NOMO-1 treated with DMSO at 0.1 percent for 48 hours (cell line): ENCODE data around the gene CHGA.

Experiments
- DNase-seq: peaks from one replicate; lab custom pipeline; 2025; ENCODE audit not compliant: unreplicated experiment; lab: John Stamatoyannopoulos, UW

The CHGA gene

GRCh38 chr14:92959761-92960680, 37.1 kb downstream of the CHGA start:
- no peak for DNase-seq

GRCh38 chr14:92960706-92961566, 38.0 kb downstream of the CHGA start:
- DNase-seq = no peak

- DNase-seq = no peak
Observed at GRCh38 chr14:92961567-92961855, 38.6 kb downstream of the CHGA start.

GRCh38 chr14:92962031-92962830, 39.3 kb downstream of the CHGA start:
- no peak for DNase-seq

GRCh38 chr14:92962831-92963095, 39.8 kb downstream of the CHGA start:
- no peak for DNase-seq

- DNase-seq = no peak
Observed at GRCh38 chr14:92963301-92964123, 40.6 kb downstream of the CHGA start.

GRCh38 chr14:92964124-92965109, 41.5 kb downstream of the CHGA start:
- no peak for DNase-seq

- no peak for DNase-seq
Observed at GRCh38 chr14:92965281-92965680, 42.3 kb downstream of the CHGA start.

- DNase-seq = no peak
Observed at GRCh38 chr14:92967346-92967926, 44.5 kb downstream of the CHGA start.

GRCh38 chr14:92968291-92969020, 45.5 kb downstream of the CHGA start:
- DNase-seq = no peak

GRCh38 chr14:92969430-92969829, 46.5 kb downstream of the CHGA start:
- no peak for DNase-seq

GRCh38 chr14:92969871-92970270, 46.9 kb downstream of the CHGA start:
- no peak for DNase-seq

- DNase-seq = no peak
Observed at GRCh38 chr14:92970271-92970670, 47.3 kb downstream of the CHGA start.

- DNase-seq = no peak
Observed at GRCh38 chr14:92971601-92972180, 48.7 kb downstream of the CHGA start.

GRCh38 chr14:92973261-92973797, 50.4 kb downstream of the CHGA start:
- DNase-seq = no peak

- DNase-seq = no peak
Observed at GRCh38 chr14:92973798-92974372, 50.9 kb downstream of the CHGA start.

- DNase-seq = no peak
Observed at GRCh38 chr14:92974541-92975345, 51.8 kb downstream of the CHGA start.
